HG02623 (cell line): ENCODE data around the gene PRSS57.

Experiments used
- ATAC-seq: cut with Tn5 transposase; IDR thresholded peaks from one replicate; pipeline ENCODE4 v1.9.1; 2021; ENCODE audit warnings: moderate library complexity; ENCODE audit not compliant: unreplicated experiment

The PRSS57 gene

GRCh38 chr19:639253-640160 lies 55.7 kb downstream of the PRSS57 start, which contains the start of gene FGF22:
FGF22 (plus strand) TSS chr19:639879; CDS start chr19:639926, 47 bp downstream.
- no peak for ATAC-seq

- ATAC-seq: no peak
Measured at GRCh38 chr19:638906-639252, 56.4 kb downstream of the PRSS57 start.
